GM21367 (cell line): Measurements from ENCODE around the gene ZNF207.
"Not testable (repeated sequence)": the region's sequence is repeated elsewhere in the genome, so short reads cannot be mapped to it uniquely, and the experiment has no call there.

Experiments used
- ATAC-seq: cut with Tn5 transposase; IDR thresholded peaks from one replicate; pipeline ENCODE4 v1.9.1; 2021; ENCODE audit not compliant: unreplicated experiment

ZNF207 gene

GRCh38 chr17:32386844-32387243 is 36.9 kb downstream of the ZNF207 start:
- ATAC-seq: no peak

- ATAC-seq: not testable (repeated sequence)
These were observed 38.2 kb downstream of the ZNF207 start for GRCh38 chr17:32388128-32388527.

GRCh38 chr17:32388613-32389459 is 38.9 kb downstream of the ZNF207 start:
- no peak for ATAC-seq

- ATAC-seq: no peak
These were observed 43.9 kb downstream of the ZNF207 start for GRCh38 chr17:32393904-32394303.

GRCh38 chr17:32396343-32396742 is 46.4 kb downstream of the ZNF207 start:
- no peak for ATAC-seq

- no peak for ATAC-seq
These were observed 49.0 kb downstream of the ZNF207 start for GRCh38 chr17:32398946-32399345.

GRCh38 chr17:32410085-32410484 is 60.1 kb downstream of the ZNF207 start:
- ATAC-seq: not testable (repeated sequence)

- ATAC-seq: no peak
These were observed 76.9 kb downstream of the ZNF207 start for GRCh38 chr17:32426894-32427293.

GRCh38 chr17:32429598-32429997 is 79.6 kb downstream of the ZNF207 start:
- ATAC-seq: no peak
